ENCODE results near the gene DKC1. TPM values are rescaled to one million over a fixed set of nuclear protein-coding genes. Genes with fewer than 3 reads are reported as not detected.
"Not testable (repeated sequence)": the region's sequence is repeated elsewhere in the genome, so short reads cannot be mapped to it uniquely, and the experiment has no call there.

DKC1 gene
- polyA plus RNA-seq, 6 donors from 2014 or later: 28.3 to 44.6 (median 42.6) TPM

- no peak overlapping the region for H3K4me3 Mint-ChIP-seq
- no peaks in the 10 kb centered on the region for H3K36me3 Mint-ChIP-seq
- no peaks in the 10 kb centered on the region for H3K27me3 Mint-ChIP-seq
- no peak for ATAC-seq (ENCODE audit: low read depth in 2 of 2)
- H3K27ac Mint-ChIP-seq: no peak overlapping the region
- H3K4me1 Mint-ChIP-seq: peaks cover 15 to 21% (median 17%) of the 10 kb centered on the region in 3 donors
- peaks cover 0 to 5% (median 0%) of the 10 kb centered on the region in 7 donors for H3K9me3 Mint-ChIP-seq
- no peak for DNase-seq
These were observed 58.9 kb downstream of the DKC1 start for GRCh38 chrX:154821523-154821922.

- Mint-ChIP-seq H3K27me3 (no peaks in the 10 kb centered on the region), H3K27ac (no peak overlapping the region), H3K4me3 (no peak overlapping the region), H3K9me3 (peaks cover 0 to 5% (median 0%) of the 10 kb centered on the region in 7 donors), H3K36me3 (no peaks in the 10 kb centered on the region), H3K4me1 (peaks cover 15 to 21% (median 17%) of the 10 kb centered on the region in 3 donors)
- ATAC-seq (ENCODE audit: low read depth in 2 of 2) (no peak), DNase-seq (no peak)
These were observed 59.4 kb downstream of the DKC1 start for GRCh38 chrX:154822029-154822428.

DNA sequence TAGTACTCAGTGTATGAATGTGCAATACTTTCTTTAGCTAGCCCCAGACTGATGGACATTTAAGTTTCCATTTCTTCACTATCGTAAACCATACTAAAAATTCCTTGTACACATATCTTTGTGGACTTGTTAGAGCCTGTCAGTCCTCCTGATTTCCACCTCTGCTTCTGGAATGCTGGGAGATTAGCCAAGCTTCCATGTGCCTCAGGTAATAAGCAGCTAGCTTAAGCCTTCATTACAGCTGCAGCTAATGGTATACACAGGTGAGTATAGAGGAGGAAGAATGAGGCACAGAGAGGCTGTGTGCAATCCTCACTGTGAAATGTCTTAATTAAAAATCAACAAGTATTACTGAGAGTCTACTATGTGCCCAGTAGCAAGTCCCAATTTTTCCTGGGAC is 62.0 kb downstream of the DKC1 start:
- no peak overlapping the region for H3K27ac Mint-ChIP-seq
- H3K4me3 Mint-ChIP-seq: no peak overlapping the region
- no peaks in the 10 kb centered on the region for H3K36me3 Mint-ChIP-seq
- H3K4me1 Mint-ChIP-seq: peaks cover 19 to 37% (median 30%) of the 10 kb centered on the region in 3 donors
- H3K27me3 Mint-ChIP-seq: no peaks in the 10 kb centered on the region
- peaks cover 0 to 5% (median under 1%) of the 10 kb centered on the region in 7 donors for H3K9me3 Mint-ChIP-seq
- ATAC-seq (ENCODE audit: low read depth in 2 of 2) (no peak), DNase-seq (no peak)

DNA sequence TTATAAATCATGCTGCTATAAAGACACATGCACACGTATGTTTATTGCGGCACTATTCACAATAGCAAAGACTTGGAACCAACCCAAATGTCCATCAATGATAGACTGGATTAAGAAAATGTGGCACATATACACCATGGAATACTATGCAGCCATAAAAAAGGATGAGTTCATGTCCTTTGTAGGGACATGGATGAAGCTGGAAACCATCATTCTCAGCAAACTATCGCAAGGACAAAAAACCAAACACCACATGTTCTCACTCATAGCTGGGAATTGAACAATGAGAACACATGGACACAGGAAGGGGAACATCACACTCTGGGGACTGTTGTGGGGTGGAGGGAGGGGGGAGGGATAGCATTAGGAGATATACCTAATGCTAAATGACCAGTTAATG is 62.9 kb downstream of the DKC1 start:
- DNase-seq; ATAC-seq (ENCODE audit: low read depth in 2 of 2); H3K27ac Mint-ChIP-seq; H3K4me3 Mint-ChIP-seq; H3K36me3 Mint-ChIP-seq; H3K9me3 Mint-ChIP-seq; H3K27me3 Mint-ChIP-seq: not testable (repeated sequence)
- peaks cover 17 to 36% (median 29%) of the 10 kb centered on the region in 3 donors for H3K4me1 Mint-ChIP-seq

Other genes with a start within 250 kb of the DKC1 start
- gene FAM3A, start 246.6 kb upstream of the DKC1 start, polyA plus RNA-seq (ENCODE audit: low read depth in 6 of 6): 10 to 100 TPM; 13.4 to 24.1 (median 16.7) TPM
- gene G6PD, start 216.0 kb upstream of the DKC1 start, polyA plus RNA-seq (ENCODE audit: low read depth in 6 of 6): 1 to 10 TPM; 3.3 to 6.1 (median 4.4) TPM
- 10 to 100 TPM; 18.3 to 34.0 (median 26.5) TPM for gene IKBKG, start 215.2 kb upstream of the DKC1 start, polyA plus RNA-seq (ENCODE audit: low read depth in 6 of 6)
- not detected for gene CTAG1A, start 177.7 kb upstream of the DKC1 start, polyA plus RNA-seq (ENCODE audit: low read depth in 6 of 6)
- not detected for gene CTAG1B, start 143.6 kb upstream of the DKC1 start, polyA plus RNA-seq (ENCODE audit: low read depth in 6 of 6)
- not detected for gene CTAG2, start 109.3 kb upstream of the DKC1 start, polyA plus RNA-seq (ENCODE audit: low read depth in 6 of 6)
- gene GAB3, start 11.8 kb upstream of the DKC1 start, polyA plus RNA-seq (ENCODE audit: low read depth in 6 of 6): 1 to 10 TPM; 2.4 to 4.3 (median 3.6) TPM
- gene MPP1, start 42.6 kb downstream of the DKC1 start, polyA plus RNA-seq (ENCODE audit: low read depth in 6 of 6): 10 to 100 TPM in 4 of 6 donors, 1 to 10 TPM in 2; 4.6 to 15.6 (median 11.2) TPM
- gene SMIM9, start 71.8 kb downstream of the DKC1 start, polyA plus RNA-seq (ENCODE audit: low read depth in 6 of 6): not detected
- gene F8A1, start 123.5 kb downstream of the DKC1 start, polyA plus RNA-seq (ENCODE audit: low read depth in 6 of 6): 10 to 100 TPM; 12.7 to 61.5 (median 41.4) TPM

Data from naive B cell (primary cell).